Mucosa of stomach (tissue), 1 donor: ENCODE results near the gene PKHD1.
"Not testable (repeated sequence)": the region's sequence is repeated elsewhere in the genome, so short reads cannot be mapped to it uniquely, and the experiment has no call there.

ENCODE experiments used
- H3K27me3 ChIP-seq: one replicate; pipeline ENCODE4 v1.7.0; 2013; ENCODE audit warnings: mild to moderate bottlenecking, low read length; ENCODE audit not compliant: control insufficient read depth, insufficient read depth
- H3K36me3 ChIP-seq: one replicate; pipeline ENCODE4 v1.7.0; 2013; ENCODE audit warnings: low read length; ENCODE audit not compliant: control insufficient read depth, insufficient read depth
- H3K4me1 ChIP-seq: one replicate; pipeline ENCODE4 v1.7.0; 2013; ENCODE audit warnings: mild to moderate bottlenecking, low read length; ENCODE audit not compliant: control insufficient read depth, insufficient read depth
- H3K4me3 ChIP-seq: one replicate; pipeline ENCODE4 v1.7.0; 2013; ENCODE audit warnings: low read length
- H3K9ac ChIP-seq: one replicate; pipeline ENCODE4 v1.7.0; 2013; ENCODE audit warnings: mild to moderate bottlenecking, low read length, moderate library complexity
- H3K9me3 ChIP-seq: one replicate; pipeline ENCODE4 v1.7.0; 2013; ENCODE audit warnings: mild to moderate bottlenecking, low read length, moderate library complexity; ENCODE audit not compliant: control insufficient read depth
- donor health status: Pancreatic carcinoma.

Gene PKHD1

GRCh38 chr6:51932956-51933355 lies 154.5 kb downstream of the PKHD1 start:
- Histone ChIP-seq H3K4me3 (no peak overlapping the region), H3K27me3 (no peaks in the 10 kb centered on the region)

GRCh38 chr6:51930602-51931001 lies 156.8 kb downstream of the PKHD1 start:
- H3K27me3 ChIP-seq = no peaks in the 10 kb centered on the region
- no peaks in the 10 kb centered on the region for H3K9me3 ChIP-seq
- peaks cover 6% of the 10 kb centered on the region for H3K4me1 ChIP-seq
- no peak overlapping the region for H3K4me3 ChIP-seq
- no peaks in the 10 kb centered on the region for H3K36me3 ChIP-seq
- no peak overlapping the region for H3K9ac ChIP-seq

More at GRCh38 chr6:51932956-51933355, 154.5 kb downstream of the PKHD1 start:
- Histone ChIP-seq H3K4me1 (peaks cover 22% of the 10 kb centered on the region), H3K9ac (no peak overlapping the region), H3K9me3 (no peaks in the 10 kb centered on the region), H3K36me3 (no peaks in the 10 kb centered on the region)

GRCh38 chr6:51929934-51930574 lies 157.4 kb downstream of the PKHD1 start:
- Histone ChIP-seq H3K4me1 (peaks cover 6% of the 10 kb centered on the region), H3K9ac (no peak overlapping the region), H3K4me3 (no peak overlapping the region), H3K9me3 (no peaks in the 10 kb centered on the region), H3K36me3 (no peaks in the 10 kb centered on the region), H3K27me3 (no peaks in the 10 kb centered on the region)

DNA sequence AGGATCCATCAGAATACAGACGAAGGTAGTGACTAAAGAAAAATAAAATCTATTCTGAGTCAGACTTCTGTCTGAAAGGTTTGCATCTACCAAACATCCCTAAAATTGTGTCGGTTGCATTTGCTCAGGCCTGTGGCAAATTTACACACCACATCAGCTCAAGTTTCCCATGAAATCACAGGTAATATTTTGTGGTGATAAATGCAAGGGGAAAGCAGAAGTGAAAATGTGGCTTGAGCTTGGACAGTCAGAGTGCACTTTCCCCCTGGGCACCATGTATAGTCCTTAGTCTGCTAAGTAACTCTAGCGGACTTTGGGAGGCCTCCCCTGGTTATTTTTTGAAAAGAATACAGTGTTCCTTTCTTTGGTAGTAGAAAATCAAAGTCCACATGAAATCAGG lies 159.1 kb downstream of the PKHD1 start:
- no peak overlapping the region for H3K9ac ChIP-seq
- no peak overlapping the region for H3K4me3 ChIP-seq
- H3K4me1 ChIP-seq = peaks cover 6% of the 10 kb centered on the region
- no peaks in the 10 kb centered on the region for H3K36me3 ChIP-seq
- H3K27me3 ChIP-seq = no peaks in the 10 kb centered on the region
- no peaks in the 10 kb centered on the region for H3K9me3 ChIP-seq

DNA sequence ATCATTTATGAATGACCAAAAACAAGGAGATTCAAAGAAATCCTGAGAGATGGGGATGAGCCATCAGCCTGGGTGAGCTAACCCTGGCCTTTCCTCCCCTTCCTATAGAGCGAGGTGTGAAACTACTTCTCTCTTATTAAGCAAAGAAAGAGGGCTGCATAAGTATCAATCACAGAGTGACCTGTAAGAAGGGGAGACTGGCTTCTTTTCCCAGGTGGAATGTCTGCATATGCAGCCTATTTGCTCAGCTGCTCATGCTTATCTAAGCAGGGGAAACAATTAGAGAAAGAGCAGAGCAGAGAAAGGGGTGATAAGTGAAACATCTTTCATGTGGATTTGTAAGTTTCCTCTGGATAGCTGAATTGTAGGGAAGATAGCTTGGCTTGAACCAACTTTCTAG lies 160.0 kb downstream of the PKHD1 start:
- Histone ChIP-seq H3K4me1 (no peaks in the 10 kb centered on the region), H3K27me3 (no peaks in the 10 kb centered on the region), H3K9ac (no peak overlapping the region), H3K36me3 (no peaks in the 10 kb centered on the region), H3K9me3 (no peaks in the 10 kb centered on the region), H3K4me3 (no peak overlapping the region)

- H3K4me3 ChIP-seq = no peak overlapping the region
- H3K9ac ChIP-seq = no peak overlapping the region
- no peaks in the 10 kb centered on the region for H3K36me3 ChIP-seq
- no peaks in the 10 kb centered on the region for H3K4me1 ChIP-seq
- no peaks in the 10 kb centered on the region for H3K9me3 ChIP-seq
- no peaks in the 10 kb centered on the region for H3K27me3 ChIP-seq
Observed at GRCh38 chr6:51926125-51926524, 161.3 kb downstream of the PKHD1 start.

- H3K4me3 ChIP-seq, H3K9me3 ChIP-seq, H3K9ac ChIP-seq, H3K4me1 ChIP-seq, H3K36me3 ChIP-seq, H3K27me3 ChIP-seq: not testable (repeated sequence)
Observed at GRCh38 chr6:51922479-51922878, 164.9 kb downstream of the PKHD1 start.

DNA sequence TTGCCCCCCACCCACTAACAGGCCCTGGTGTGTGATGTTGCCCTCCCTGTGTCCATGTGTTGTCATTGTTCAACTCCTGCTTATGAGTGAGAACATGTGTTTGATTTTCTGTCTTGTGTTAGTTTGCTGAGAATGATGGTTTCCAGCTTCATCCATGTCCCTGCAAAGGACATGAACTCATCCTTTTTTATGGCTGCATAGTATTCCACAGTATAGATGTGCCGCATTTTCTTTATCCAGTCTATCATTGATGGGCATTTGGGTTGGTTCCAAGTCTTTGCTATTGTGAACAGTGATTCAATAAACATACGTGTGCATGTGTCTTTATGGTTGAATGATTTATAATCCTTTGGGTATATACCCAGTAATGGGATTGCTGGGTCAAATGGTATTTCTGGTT lies 169.1 kb downstream of the PKHD1 start:
- H3K4me1 ChIP-seq, H3K9ac ChIP-seq, H3K27me3 ChIP-seq, H3K36me3 ChIP-seq, H3K9me3 ChIP-seq, H3K4me3 ChIP-seq: not testable (repeated sequence)

GRCh38 chr6:51915098-51915497 lies 172.3 kb downstream of the PKHD1 start:
- H3K27me3 ChIP-seq = no peaks in the 10 kb centered on the region
- no peak overlapping the region for H3K4me3 ChIP-seq
- no peaks in the 10 kb centered on the region for H3K36me3 ChIP-seq
- H3K4me1 ChIP-seq = no peaks in the 10 kb centered on the region
- no peaks in the 10 kb centered on the region for H3K9me3 ChIP-seq
- no peak overlapping the region for H3K9ac ChIP-seq

DNA sequence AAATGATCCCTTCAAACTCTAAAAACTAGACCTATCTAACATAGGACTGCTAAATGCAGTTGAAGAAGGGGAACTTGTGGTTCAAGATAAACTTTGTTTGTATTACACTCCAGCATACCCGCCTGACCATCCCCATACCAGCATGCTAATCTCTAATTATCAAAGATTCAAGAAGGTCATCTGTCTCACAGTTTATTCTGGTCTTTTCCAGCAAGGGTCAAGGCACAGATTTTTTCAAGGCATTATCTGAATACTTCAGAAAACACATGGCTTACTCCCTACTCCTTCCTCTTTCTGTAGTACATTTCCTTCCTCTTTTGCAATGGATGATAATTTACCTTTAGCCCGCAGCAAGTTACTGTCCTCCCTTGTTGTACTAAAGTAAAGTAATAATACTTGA lies 174.1 kb downstream of the PKHD1 start:
- no peak overlapping the region for H3K9ac ChIP-seq
- H3K27me3 ChIP-seq = no peaks in the 10 kb centered on the region
- H3K4me1 ChIP-seq = no peaks in the 10 kb centered on the region
- H3K36me3 ChIP-seq = no peaks in the 10 kb centered on the region
- H3K9me3 ChIP-seq = no peaks in the 10 kb centered on the region
- no peak overlapping the region for H3K4me3 ChIP-seq

DNA sequence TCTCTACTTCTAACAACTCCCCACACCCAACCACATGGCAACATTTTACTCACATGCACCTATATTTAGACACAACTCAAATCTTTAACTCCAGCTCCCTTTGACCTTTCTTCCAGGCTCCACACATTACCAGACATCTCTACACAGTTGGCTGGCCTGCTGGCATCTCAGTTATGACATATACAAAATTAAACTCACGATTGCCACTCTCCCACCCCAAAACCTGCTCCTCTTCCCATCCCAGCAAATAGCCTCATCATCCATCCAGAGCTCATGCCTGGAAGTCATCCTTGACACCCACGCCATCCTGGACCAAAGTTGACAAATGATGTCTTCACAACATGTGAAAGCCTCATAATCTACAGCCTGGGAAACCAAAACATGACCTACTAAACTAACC lies 176.6 kb downstream of the PKHD1 start:
- Histone ChIP-seq H3K27me3 (no peaks in the 10 kb centered on the region), H3K36me3 (no peaks in the 10 kb centered on the region), H3K9ac (no peak overlapping the region), H3K9me3 (no peaks in the 10 kb centered on the region), H3K4me1 (no peaks in the 10 kb centered on the region), H3K4me3 (no peak overlapping the region)

DNA sequence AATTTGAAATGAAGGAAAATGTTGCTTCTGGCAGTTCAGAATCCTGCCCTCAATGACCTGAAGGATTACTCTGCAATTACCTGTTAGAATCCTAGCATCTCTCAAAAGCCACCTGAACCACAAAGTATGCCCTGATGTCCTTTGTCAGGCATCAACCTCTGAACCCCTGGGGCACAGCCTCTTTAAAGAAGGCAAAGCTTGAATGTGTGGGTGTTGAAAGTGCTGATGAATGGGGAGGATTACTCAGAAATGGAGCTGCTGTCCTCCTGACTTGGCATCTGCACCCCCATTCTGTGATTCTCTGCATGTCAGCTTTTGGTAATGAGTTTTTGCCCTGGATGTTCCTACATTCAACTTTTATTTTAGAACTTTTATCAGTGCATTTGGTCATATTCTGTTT lies 179.2 kb downstream of the PKHD1 start:
- no peaks in the 10 kb centered on the region for H3K9me3 ChIP-seq
- H3K36me3 ChIP-seq = no peaks in the 10 kb centered on the region
- H3K4me1 ChIP-seq = no peaks in the 10 kb centered on the region
- H3K9ac ChIP-seq = no peak overlapping the region
- H3K27me3 ChIP-seq = no peaks in the 10 kb centered on the region
- no peak overlapping the region for H3K4me3 ChIP-seq
